Activated CD4-positive, CD25-positive, alpha-beta regulatory T cell treated with anti-CD3 and anti-CD28 coated beads, Interleukin-2, amount 50 U/mL, for 72 hours (primary cell): ENCODE measurements around the gene CREB5.
"Not testable (repeated sequence)": the region's sequence is repeated elsewhere in the genome, so short reads cannot be mapped to it uniquely, and the experiment has no call there.

Experiments
- DNase-seq: peaks from one replicate; pipeline ENCODE4 v3.0.0; 2021

The CREB5 gene, protein sequence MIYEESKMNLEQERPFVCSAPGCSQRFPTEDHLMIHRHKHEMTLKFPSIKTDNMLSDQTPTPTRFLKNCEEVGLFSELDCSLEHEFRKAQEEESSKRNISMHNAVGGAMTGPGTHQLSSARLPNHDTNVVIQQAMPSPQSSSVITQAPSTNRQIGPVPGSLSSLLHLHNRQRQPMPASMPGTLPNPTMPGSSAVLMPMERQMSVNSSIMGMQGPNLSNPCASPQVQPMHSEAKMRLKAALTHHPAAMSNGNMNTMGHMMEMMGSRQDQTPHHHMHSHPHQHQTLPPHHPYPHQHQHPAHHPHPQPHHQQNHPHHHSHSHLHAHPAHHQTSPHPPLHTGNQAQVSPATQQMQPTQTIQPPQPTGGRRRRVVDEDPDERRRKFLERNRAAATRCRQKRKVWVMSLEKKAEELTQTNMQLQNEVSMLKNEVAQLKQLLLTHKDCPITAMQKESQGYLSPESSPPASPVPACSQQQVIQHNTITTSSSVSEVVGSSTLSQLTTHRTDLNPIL

DNA sequence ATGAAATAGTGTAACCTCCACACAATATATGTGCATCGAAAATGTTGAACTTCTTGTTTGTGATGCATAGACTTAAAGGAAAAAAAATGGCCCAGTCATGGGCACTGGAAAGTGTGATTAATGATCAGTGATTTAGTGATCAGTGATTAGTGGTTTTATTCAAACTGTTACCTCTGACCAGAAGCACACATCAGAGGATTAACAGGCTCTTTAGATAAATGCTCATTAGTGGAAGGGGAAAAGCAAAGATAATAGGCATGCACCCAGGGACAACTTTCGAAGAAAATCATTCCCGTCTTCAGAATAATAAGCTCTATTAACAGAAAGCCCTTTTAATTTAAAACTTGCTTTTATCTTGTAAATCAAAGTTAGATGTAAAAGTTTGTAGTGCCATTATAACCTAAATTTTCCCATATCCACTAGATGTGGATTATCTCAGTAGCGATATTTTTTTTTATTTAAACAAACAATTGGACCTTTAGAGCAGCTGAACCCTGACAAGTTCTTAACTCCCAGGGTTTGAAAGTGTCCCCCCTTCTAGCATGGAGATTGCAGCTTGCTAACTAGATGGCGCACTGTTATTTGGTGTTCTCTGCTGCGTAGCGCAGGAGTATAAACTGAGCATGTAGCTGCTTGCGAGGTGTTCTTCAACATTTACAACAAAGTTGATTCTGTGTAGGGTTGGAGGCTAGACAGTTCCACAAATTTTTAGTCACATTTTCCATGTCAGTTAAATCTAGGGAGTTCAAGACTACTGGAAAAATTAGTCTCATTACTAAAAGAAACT lies at the start of gene CREB5:
TSS of gene CREB5 (plus strand) at position 643 of the 787 bp plus-strand sequence. CDS start 397 bp downstream, outside the sequence.
- DNase-seq: no peak

DNA sequence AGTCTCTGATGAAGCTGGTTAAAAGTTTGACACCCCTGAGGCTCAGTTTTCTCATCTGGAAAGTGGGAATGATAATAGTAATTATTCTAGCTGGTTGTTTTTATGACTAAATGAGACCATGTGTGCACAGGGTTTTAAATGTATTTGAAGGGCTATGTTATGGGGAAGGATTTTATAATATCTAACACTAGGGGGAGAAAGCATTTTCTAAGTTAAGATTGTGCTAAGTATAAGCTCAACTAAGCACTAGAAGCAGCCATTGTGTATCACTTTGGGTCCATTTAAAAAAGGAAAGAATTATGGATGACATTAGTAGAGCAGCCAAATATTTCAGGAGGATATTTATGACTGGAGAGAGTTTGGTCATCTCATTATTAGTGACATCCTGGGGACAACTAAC lies 49.5 kb upstream of the CREB5 start:
- DNase-seq: no peak

DNA sequence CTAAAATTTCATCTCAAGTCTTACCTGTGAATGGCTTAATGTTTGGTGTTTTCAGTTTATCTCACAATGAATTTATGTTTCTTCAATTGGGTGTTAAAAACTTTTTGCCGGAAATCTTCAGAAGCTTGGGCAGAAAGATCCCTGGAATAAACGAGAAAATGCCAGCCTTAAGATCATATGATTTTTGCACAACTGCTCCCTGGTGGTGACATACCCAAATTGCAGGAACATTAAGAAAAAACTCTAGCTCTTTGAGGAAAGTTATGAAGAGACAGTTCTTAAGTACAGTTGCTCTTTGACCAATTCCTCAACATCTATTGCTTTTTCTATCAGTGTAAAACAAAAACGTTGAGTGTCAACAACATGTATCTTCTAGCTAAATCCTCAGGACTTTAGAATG lies 48.2 kb upstream of the CREB5 start:
- DNase-seq: no peak

DNA sequence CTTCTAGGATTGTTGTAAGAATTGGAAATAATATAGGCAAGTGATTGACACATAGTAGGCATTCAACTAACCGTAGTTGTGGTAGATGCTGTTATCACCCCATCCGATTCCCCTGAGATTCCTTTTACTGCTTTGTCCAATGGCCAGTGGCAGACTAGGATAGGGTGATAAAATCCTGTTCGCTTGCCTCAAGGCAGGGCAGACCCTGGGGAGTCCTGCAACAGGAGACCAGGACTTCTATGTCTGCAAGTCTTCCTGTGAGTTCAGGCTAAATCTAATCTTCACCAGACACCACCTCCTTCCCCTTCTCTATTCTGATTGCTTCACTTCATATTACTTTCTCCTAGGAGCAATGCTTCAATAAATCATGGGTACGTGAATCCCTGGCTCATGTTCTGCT lies 42.8 kb upstream of the CREB5 start:
- DNase-seq: no peak

DNA sequence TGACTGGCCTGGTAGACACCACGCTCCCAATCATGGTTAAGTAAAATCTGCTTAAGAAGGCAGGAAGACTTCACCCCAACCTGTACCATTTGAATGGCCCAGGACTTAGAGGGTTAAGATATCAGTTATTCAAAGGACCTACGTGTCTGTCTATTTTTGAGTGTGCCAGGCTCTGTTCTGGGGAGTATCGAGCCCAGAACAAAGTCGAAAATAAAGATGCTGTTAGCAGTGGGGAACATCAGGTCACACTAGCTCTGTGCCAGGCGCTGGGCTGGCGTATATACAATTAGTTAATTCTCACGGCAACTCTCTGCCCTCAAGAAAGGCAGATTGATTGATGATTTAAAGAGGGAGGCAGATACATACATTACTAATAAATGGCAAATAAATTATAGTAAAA lies 40.5 kb upstream of the CREB5 start:
- no peak for DNase-seq

DNA sequence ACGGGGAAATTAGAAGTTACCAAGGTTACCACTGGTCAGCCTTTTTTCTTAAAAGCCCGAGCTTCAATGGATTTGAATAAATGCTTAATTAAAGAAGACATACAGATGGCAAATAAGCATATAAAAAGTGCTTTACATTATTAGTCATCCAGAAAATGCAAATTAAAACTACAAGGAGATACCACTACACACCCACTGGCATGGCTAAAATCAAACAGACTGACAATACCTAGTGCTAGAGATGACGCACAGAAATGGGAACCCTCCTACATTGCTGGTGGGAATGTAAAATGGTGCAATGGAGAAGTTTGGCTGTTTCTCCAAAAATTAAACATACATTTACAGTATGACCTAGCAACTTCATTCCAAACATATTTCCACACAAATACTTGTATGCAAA lies 38.3 kb upstream of the CREB5 start:
- no peak for DNase-seq

DNA sequence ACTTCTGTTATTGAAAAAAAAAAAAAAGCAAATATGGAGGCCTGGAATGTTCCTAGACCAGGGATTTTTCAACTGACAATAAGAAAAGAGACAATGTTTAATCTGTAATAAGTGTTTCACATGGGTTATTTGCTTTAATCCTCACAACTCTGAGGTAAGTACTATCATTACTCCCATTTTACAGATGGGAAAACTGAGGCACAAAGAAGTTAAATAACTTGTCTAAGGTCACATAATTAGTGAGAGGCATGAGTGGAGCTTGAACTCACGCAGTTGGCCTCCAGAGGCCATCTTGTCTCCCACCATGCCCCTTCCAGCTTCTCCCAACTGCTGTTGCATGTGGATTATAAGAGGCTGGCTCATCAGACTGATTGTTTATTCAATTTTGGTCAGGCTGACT lies 36.6 kb upstream of the CREB5 start:
- no peak for DNase-seq

DNA sequence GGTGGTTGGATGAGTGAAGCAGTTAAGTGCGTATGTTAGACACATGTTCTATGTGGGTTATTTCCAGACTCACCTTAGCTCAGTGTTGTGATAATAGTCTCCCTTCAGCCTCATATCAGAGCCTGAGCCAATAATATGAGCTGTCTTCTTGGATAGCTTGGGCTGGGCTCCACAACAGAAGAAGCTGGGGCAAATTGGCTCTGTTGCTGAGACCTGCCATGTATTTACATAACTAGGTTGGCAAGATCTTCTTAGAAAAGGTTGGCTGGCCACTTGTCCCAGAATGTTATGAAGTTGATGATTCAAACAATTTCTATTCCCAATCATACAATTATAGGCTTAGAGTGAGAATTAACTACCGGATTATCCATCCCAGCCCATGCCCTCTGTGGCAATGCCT lies 35.7 kb upstream of the CREB5 start:
- DNase-seq: no peak

DNA sequence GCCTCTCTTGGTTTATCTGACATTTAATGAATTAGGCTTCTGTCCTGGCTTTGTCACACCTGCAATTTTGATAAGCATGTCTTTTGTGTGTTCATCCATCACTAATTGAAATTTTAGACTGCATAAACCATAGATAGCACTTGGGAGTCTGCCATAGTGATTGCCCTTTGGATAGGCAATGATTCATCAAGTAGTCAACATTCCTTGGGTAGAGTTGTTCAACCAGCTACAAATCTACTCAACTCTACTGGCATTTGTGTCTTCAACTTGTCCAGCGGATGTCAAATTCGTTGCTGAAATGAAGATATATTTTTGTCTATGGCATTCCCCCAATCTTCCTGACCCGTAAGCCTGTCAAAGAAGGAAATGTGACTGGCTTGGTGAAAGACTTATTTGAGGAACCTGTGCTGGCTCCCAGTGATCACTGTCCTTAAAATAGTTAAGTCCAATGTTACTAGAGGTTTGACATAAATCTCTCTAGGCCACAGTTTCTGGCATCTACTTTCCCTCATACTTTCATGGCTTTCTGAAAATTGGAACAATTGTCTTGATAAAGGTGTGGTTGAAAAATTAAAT lies 33.7 kb upstream of the CREB5 start:
- no peak for DNase-seq

DNA sequence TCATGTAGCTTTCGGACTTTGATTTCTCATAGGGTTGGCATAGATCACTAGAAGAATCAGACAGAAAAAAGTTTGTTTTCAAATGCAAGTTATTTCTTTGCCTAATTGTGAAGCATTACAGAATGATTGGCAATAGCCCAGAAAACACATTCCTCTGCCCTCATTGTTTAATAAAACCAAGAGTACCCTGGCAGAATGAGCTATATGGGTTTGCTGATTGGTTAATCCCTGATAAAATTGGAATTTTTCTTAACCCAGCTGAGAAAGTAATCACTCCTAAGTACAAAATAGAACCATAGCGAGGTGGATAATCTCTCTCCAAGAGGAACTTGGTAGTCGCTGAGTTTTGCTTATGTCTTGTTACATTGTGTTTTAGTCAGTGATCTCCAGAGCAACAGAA lies 30.9 kb upstream of the CREB5 start:
- no peak for DNase-seq

DNA sequence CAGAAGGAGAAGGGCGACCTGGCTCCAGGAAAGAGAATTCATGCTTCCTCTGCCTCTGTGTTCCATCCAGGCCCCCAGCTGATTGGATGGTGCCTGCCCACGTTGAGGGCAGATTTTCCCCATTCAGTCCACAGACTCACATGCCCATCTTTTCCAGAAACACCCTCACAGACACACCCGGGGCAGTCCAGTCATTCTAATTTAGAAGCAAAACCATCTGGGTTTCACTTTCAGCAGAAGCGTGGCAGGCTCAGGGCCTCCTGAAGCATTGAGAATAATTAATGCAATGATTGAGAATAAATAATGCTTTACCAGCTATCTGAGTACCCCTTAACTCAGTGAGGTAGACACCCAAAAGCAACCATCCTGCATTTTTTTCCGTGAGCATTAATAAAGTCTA lies 30.2 kb upstream of the CREB5 start:
- DNase-seq: no peak

DNA sequence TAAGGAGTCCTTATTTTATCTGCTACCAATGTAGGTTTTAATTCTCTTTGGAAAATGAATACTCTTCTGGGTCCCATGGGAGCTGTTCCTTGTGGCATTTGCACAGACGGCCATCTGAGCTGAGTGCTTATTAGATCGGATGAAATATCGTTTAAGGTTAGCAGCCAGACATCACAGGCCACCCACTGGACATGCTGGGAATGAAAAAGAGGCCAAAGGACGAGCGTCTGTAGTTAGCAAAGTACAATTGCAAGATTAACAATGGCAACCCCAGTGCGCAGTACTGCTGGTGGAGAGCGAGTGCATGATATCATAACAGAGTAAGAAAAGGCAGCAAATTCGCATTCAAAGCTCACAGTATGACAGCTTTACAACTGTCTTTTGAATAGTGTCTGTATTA lies 28.3 kb upstream of the CREB5 start:
- DNase-seq: no peak

DNA sequence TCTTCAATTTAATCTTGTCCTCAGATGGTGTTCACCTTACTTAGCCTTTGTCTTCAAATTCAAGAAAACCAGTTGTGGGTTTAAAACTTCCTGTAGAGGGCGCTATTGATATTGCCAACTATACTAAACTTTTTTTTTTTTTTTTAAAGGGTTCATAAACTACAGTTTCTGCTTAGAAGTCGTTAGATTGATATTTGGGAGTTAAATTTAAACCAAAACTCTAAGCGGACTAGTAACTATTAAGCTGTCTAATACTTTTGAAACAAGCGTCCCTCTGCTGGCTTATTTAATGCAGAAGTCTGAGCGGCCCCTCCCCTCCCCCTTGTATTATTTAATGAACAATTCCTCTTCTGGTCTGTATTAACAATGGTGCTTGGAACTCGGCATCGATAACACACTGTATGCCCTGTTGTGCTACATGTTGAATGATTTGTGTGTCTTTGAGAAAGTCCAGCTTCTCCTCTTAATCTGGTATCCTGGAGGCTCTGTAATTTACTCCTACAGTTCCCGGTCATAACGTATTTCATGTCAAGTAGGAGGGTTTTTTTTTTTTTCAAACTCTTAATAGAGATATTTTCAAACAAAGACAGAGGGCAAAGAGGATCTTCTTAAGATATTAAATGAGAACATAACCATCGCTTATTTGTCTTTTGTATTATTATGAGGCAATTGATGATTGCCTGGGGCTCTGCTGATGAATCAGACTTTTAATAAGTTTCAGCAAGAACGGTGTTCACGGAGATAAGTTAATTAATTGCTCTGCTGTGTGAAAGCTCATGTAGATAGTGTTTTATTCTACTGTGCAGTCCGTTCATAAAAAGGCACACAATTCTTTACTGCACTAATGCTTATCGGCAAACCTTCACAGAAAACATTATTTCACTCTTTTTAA lies 22.6 kb upstream of the CREB5 start:
- no peak for DNase-seq

DNA sequence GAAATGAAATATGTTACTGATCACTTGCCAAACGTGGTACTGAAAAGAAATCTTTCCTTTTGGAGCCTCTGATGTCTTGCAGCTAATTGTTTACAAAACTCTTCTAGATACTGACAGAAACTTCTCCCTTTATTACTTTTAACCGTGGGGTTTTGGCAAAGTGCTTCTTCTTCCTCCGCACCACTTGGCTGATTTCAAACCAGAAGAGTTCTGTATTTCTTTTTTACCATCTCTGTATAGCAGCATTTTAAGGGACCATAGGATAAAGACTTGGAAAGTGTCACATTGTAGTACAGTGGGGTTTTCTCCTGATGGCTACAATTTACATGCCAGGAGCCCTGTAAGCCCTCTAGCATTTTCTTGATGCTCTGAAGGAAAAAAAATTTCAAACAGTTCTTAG lies 21.9 kb upstream of the CREB5 start:
- DNase-seq: no peak

DNA sequence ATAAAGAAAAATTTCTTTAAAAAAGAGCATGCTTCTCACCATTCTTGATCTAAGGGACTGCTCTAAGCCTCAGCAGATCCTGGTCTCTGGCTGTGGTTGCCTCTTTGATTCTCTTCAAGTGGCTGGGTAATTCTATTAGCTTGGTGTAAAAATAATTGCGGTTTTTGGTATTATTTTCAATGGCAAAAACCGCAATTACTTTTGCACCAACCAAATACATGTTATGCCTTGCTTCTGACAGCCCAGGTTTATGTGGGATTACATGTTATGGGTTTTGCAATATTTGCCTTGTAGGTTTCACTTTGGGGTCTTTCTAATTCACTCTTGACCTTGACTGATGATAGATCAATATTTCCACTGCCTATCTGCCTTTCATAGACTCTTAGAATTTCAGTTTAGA lies 20.0 kb upstream of the CREB5 start:
- no peak for DNase-seq

DNA sequence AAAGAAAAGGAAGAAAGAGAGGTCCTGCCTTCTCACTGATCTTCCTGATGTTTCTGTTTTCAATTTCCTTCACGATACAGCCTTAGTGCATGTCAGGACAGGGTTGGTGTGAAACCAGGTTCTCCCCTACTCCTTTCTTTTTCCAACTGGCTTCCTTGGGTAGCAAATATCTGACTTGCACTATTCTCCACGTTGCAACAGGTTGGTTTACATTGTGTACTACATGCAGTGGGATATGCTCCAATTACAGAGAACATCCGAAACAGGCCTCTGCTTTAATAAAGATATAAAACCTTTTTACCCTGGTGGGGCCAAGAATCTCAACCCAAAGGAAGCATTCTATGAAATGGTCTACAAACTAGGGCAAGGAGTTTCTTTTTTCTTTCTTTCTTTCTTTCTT lies 16.9 kb upstream of the CREB5 start:
- DNase-seq: no peak

DNA sequence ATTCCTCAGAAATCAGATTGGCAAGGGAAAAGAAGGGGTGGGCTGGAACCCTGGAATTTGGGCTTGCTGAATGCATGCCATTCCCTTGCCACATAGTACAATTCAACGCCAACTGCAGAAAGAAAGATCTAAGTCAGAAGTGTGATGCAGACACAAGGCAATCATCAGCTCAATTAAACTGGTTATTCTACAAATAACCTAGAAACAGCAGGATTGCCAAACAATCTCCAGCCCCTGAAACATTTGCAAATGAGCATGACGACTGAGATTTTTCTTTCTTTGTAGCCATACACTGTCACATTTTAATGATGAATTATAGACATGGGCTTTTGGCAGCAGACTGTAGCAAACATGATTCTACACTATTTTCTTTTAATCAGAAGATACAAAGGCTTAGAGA lies 16.5 kb upstream of the CREB5 start:
- no peak for DNase-seq

DNA sequence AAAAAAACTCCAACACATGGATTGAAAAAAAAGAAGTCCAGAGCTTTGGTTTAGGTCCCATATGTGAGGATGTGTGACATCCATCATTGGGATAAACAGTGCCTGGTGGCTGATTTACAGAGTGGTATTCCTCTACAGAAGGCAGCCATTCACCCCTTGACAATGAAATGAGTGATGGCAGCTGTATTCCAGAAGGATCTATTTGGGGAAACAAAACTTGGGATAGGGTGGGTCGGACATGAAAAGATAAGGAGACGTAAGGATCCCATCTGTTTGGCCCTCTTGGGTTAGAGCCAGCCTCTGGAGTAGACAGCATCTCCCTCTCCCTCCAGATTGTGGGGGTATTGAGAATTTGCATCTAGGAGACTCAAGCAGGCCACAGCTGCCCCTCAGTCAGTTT lies 15.2 kb upstream of the CREB5 start:
- DNase-seq: no peak

DNA sequence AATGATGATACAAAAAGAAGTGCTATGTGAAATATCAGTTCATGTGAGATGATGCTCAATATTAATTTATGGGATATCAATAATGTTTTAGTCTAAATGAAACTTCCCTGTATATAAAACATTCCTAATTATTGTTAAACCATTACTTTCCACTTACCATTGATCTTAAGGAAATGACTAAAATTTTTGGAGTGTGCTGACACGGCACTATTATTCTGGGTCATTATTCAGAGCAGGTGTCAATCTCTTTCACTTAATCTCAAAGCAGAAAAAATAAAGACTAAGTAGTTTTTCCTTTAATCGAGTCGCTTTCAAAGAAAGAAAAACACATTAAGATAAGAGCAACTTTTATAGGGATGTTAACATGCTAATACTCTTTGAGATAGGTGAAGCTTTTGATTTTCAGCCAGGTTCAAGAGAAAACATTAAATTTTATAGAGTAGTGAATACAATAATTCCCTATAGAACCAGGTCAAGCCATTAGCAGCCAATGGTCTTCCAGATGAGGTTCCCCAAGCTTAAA lies 11.4 kb upstream of the CREB5 start:
- DNase-seq: no peak

DNA sequence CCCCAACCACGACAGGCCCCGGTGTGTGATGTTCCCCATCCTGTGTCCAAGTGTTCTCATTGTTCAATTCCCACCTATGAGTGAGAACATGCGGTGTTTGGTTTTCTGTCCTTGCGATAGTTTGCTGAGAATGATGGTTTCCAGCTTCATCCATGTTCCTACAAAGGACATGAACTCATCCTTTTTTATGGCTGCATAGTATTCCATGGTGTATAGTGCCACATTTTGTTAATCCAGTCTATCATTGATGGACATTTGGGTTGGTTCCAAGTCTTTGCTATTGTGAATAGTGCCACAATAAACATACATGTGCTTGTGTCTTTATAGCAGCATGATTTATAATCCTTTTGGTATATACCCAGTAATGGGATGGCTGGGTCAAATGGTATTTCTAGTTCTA lies 10.8 kb upstream of the CREB5 start:
- DNase-seq: not testable (repeated sequence)

DNA sequence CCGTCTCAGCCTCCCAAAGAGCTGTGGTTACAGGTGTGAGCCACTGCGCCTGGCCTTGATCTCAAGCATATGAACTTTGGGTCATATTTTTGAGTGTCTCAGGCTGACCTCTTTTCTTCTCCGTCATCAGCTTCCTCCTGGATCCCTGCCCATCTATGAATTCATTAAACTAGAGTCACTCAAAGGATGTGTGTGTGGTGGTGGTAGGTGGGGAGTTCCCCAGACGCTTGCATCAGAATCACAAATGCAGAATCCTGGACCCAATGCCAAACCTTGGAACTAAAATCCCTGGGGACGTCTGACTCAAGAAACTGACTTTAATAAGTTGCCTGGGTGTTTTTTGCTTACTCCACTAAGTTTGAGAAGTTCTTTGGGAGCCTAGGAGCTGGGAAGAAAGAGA lies 6.7 kb upstream of the CREB5 start:
- DNase-seq: no peak

DNA sequence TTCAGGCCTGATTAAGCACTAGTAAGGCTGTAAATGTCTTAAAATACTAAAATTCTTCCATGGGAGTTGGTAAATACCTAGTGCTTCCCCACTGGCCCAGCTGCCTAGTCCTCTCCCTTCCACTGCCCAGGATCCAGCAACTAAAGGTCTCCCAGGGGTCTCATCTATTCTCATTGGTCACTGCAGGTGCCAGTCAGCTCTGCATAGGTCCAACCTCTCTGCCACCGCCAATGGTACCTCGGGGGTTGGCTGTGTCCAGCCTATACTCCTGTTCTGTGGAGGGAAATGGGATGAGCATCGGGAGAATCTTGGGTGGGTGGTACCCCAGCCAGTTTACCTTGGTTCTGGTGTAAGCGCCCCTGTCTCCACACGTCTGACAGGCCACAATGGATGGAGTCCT lies 6.1 kb upstream of the CREB5 start:
- DNase-seq: no peak

DNA sequence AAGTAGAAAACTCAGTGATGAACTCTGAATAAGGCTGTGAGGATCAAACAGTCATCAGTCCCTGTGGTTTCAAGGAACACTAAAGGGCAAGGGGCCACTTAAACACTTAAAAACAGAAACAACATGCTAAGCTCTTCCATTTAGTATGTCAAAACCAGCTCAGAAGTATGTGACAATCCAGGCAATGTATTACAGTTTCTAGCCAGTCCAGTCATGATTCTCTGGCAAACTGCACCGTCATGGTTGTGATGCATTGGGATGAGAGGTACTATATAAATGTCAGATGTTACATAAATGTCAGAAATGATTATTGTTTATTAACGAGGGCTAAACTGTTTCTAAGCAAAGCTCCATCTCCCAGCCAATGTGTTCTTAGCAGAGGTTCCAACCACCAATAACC lies 4.7 kb upstream of the CREB5 start:
- no peak for DNase-seq
